Fibroblast of pulmonary artery (primary cell): ENCODE results near the gene DDI2.
"Not testable (repeated sequence)": the region's sequence is repeated elsewhere in the genome, so short reads cannot be mapped to it uniquely, and the experiment has no call there.

ENCODE experiments used
- DNase-seq: peaks from one replicate; pipeline ENCODE4 v3.0.0-alpha.2; 2010; ENCODE audit warnings: low read depth
- H3K4me3 ChIP-seq: replicated peaks from 2 replicates; pipeline ENCODE4 v1.5.1; 2011; ENCODE audit warnings: low read depth, mild to moderate bottlenecking, control low read depth, low read length, moderate library complexity
- CTCF ChIP-seq: IDR thresholded peaks from 2 replicates; pipeline ENCODE4 v1.5.1; 2011; ENCODE audit warnings: mild to moderate bottlenecking, control low read depth, low read length, inconsistent platforms; ENCODE audit errors: missing control alignments

The DDI2 gene

GRCh38 chr1:15592285-15592684 is 25.0 kb upstream of the DDI2 start:
- TF ChIP-seq CTCF: no peak
- H3K4me3 ChIP-seq: no peak overlapping the region
- no peak for DNase-seq

- no peak for DNase-seq
- TF ChIP-seq CTCF: no peak
- H3K4me3 ChIP-seq: no peak overlapping the region
Measured at GRCh38 chr1:15595809-15596617, 21.2 kb upstream of the DDI2 start.

- TF ChIP-seq CTCF: no peak
- H3K4me3 ChIP-seq: no peak overlapping the region
- DNase-seq: no peak
Measured at GRCh38 chr1:15598436-15598835, 18.8 kb upstream of the DDI2 start.

GRCh38 chr1:15603050-15603965 is 13.9 kb upstream of the DDI2 start:
- peak overlapping the region; percentile 82 for H3K4me3 ChIP-seq
- DNase-seq: peak; percentile 96
- no peak for TF ChIP-seq CTCF

- H3K4me3 ChIP-seq: peak overlapping the region; percentile 82
- not testable (repeated sequence) for DNase-seq
Measured at GRCh38 chr1:15603966-15604282, 13.3 kb upstream of the DDI2 start.

GRCh38 chr1:15604400-15604799 is 12.9 kb upstream of the DDI2 start:
- not testable (repeated sequence) for H3K4me3 ChIP-seq, DNase-seq

- no peak for TF ChIP-seq CTCF
- no peak for DNase-seq
- H3K4me3 ChIP-seq: no peak overlapping the region
Measured at GRCh38 chr1:15605398-15606383, 11.6 kb upstream of the DDI2 start.
